Activated T-helper 2 cell treated with anti-CD3 and anti-CD28 coated beads, Interferon-gamma antibody, Interleukin-2, Interleukin-4, amounts not matched to agents 10 μg/mL and 5 μg/mL and 100 μg/mL, durations not matched to agents 14 hours and 24 hours and 36 hours (primary cell): ENCODE results near the gene ZMYND8. TPM values are rescaled to one million over a fixed set of nuclear protein-coding genes. Genes with fewer than 3 reads are reported as not detected.

Experiments used
- DNase-seq: peaks from one replicate; pipeline ENCODE4 v3.0.0; 2021; ENCODE audit warnings: low spot score
- H3K27ac Mint-ChIP-seq: one replicate; pipeline ENCODE4 v1.8.0; 2021; ENCODE audit warnings: mixed read lengths
- H3K27me3 Mint-ChIP-seq: one replicate; pipeline ENCODE4 v1.8.0; 2021; ENCODE audit warnings: low read depth, mixed read lengths
- H3K36me3 Mint-ChIP-seq: one replicate; pipeline ENCODE4 v1.8.0; 2021; ENCODE audit warnings: low read depth, mixed read lengths
- H3K4me1 Mint-ChIP-seq: one replicate; pipeline ENCODE4 v1.8.0; 2021; ENCODE audit warnings: low read depth, mixed read lengths
- H3K4me3 Mint-ChIP-seq: one replicate; pipeline ENCODE4 v1.8.0; 2021; ENCODE audit warnings: low read depth, mild to moderate bottlenecking, moderate library complexity, mixed read lengths
- H3K9me3 Mint-ChIP-seq: one replicate; pipeline ENCODE4 v1.8.0; 2021; ENCODE audit warnings: mixed read lengths
- intact Hi-C: fragments of 100-400 bp; cut with micrococcal nuclease; formaldehyde crosslinking; loops from one replicate; pipeline ENCODE4 v1.15.1; 2023
- total RNA-seq: library from RNA; stranded (reverse); gene quantifications from 2 replicates; pipeline ENCODE4 v1.2.3, GENCODE V29; 2022

Gene ZMYND8
- total RNA-seq, 1 donor from 2014 or later: 46.7 TPM

DNA sequence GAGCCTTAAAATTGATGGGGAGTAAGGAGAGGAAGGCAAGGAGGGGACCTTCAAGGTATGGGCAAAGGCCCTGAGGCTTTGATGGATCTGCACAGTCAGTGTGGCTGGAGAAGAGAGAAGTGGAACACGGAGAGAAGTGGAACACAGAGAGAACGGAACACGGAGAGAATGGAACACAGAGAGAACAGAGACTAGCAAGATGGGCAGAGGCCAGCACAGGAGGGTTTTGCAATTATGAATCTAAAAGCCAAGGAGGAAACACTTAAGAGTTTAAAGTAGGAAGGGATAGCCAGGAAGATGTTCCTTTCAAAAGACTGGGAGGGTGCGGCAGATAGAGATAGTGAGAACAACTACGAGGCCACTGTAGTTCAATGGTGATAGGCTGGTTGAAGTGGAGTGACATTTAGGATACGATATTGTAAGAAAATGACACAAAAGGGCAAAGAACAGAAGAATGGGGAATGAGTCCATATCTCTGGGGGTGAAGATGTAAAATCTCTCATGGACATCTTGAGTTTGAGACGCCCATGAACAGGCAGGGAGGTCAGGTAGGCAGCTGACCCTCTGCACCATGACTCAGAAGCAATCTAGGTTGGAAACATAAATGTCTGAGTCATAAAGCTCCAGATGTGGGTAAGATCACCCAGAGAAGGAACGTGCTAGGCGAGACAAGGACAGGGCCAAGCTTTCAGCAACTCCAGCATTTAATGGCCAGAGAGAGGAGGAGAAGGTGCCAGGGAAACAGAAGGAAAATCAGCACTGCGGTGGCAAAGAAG is 25.4 kb downstream of the ZMYND8 start:
- intact Hi-C loops: loop anchor here (2.0 kb wide), 1 partner anchor 26 kb away; the partner anchor contains the start of gene ZMYND8
- Mint-ChIP-seq H3K4me3 (no peak overlapping the region), H3K4me1 (peaks cover 32% of the 10 kb centered on the region), H3K9me3 (no peaks in the 10 kb centered on the region), H3K27me3 (no peaks in the 10 kb centered on the region), H3K36me3 (peaks cover 52% of the 10 kb centered on the region), H3K27ac (peak overlapping the region; percentile 79)
- no peak for DNase-seq

DNA sequence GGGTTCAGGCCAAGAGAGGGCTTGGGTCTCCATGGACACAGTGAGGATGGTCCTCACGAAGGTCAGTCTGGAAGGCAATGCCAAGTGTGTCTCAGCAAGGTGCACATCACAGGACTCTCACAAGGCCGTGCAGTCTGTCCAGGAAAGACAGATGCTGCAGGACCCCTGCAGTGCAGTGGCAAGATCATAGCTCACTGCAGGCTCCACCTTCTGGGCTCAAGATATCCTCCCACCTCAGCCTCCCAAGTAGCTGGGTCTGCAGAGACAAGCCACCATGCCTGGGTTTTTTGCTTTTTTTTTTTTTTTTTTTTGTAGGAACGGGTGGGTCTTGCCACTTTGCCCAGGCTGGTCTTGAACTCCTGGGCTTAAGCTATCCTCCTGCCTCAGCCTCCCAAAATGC is 26.4 kb downstream of the ZMYND8 start:
- Mint-ChIP-seq H3K4me3 (no peak overlapping the region), H3K36me3 (peaks cover 49% of the 10 kb centered on the region), H3K27me3 (no peaks in the 10 kb centered on the region), H3K4me1 (peaks cover 31% of the 10 kb centered on the region), H3K27ac (peak overlapping the region; percentile 6), H3K9me3 (no peaks in the 10 kb centered on the region)
- intact Hi-C loops: loop anchor here (2.0 kb wide), 1 partner anchor 27 kb away; the partner anchor contains the start of gene ZMYND8
- no peak for DNase-seq

DNA sequence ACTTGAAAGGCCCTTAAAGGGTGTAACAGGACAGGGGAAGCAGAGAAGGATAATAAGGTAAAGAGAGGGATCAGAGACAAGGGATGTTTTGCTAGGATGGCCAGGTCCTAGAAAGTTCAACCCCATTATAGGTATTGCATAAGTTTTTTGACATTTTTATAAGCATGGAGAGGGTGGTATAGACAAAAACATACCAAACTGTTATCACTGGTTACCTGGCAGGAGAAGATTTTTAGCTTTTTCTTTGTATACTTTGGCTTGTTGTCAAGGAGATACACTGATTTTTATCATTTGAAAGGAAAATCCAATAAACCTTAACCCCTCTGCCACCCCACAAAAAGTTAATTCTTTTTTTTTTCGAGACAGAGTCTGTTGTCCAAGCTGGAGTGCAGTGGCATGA is 28.4 kb downstream of the ZMYND8 start:
- no peaks in the 10 kb centered on the region for H3K27me3 Mint-ChIP-seq
- H3K36me3 Mint-ChIP-seq: peaks cover 46% of the 10 kb centered on the region
- H3K9me3 Mint-ChIP-seq: no peaks in the 10 kb centered on the region
- DNase-seq: no peak
- peaks cover 29% of the 10 kb centered on the region for H3K4me1 Mint-ChIP-seq
- intact Hi-C loops: no loop called here
- no peak overlapping the region for H3K27ac Mint-ChIP-seq
- H3K4me3 Mint-ChIP-seq: no peak overlapping the region

DNA sequence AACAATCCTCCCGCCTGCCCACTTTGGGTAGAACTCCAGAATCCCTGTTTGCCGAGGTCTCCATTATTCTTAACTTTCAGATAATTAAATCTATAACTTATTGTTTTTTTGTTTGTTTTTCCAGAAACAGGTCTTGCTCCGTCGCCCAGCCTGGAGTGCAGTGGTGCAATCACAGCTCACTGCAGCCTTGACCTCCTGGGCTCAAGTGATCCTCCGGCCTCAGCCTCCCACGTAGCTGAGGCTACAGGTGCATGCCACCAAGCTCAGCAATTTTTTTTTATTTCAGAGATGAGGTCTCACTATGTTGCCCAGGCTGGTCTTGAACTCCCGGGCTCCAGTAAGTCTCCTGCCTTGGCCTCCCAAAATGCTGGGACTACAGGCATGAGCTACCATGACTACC is 28.8 kb downstream of the ZMYND8 start:
- Mint-ChIP-seq H3K4me3 (no peak overlapping the region), H3K27me3 (no peaks in the 10 kb centered on the region), H3K36me3 (peaks cover 42% of the 10 kb centered on the region), H3K9me3 (no peaks in the 10 kb centered on the region), H3K4me1 (peaks cover 25% of the 10 kb centered on the region), H3K27ac (no peak overlapping the region)
- DNase-seq: no peak
- intact Hi-C loops: no loop called here

DNA sequence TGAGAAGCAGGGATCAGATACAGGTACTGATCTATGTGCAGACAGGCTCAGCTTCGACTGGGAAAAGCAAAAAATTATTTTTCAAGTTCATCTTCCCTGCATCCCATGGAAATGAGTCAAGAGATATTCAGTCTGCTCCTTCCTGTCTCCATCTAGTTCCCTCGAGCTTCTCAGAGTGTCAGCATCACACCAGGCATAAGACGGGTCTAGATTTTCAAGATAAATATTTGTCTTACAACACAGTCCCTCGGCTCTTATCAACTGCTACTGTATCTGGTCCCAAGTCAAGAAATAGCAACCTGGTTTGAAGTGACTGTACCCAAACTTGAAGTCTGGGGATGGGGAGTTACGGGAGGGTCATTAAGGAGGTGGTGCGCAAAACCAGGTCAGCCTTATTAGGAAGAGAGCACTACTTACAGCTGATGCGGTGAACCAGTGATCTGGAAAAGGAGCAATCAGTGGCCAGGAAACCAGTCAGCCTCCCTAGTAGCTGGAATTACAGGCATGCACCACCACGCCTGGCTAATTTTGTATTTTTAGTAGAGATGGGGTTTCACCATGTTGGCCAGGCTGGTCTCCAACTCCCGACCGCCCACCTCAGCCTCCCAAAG is 29.7 kb downstream of the ZMYND8 start:
- intact Hi-C loops: no loop called here
- Mint-ChIP-seq H3K27me3 (no peaks in the 10 kb centered on the region), H3K27ac (no peak overlapping the region), H3K36me3 (peaks cover 36% of the 10 kb centered on the region), H3K4me3 (no peak overlapping the region), H3K4me1 (peaks cover 21% of the 10 kb centered on the region), H3K9me3 (no peaks in the 10 kb centered on the region)
- no peak for DNase-seq

DNA sequence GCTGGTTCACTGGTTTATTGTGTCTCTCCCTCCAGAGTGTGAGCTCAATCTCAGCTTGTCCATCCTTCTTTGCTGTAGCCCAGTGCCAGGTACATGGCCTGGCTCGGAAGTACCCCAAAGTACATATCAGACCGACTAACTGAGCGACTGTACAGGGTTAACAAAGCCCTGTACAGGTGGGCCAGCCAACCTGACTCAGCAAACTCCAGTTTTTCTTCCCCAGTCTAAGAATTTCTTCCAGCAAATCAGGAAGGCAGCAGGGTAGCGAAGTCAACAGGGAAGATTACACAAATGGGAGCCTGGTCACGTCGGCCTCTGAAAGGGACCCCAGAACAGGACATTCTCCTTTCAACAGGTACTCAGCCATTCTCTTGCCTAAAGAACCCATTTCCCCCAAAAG is 31.3 kb downstream of the ZMYND8 start:
- H3K27ac Mint-ChIP-seq: no peak overlapping the region
- DNase-seq: no peak
- H3K4me3 Mint-ChIP-seq: no peak overlapping the region
- H3K4me1 Mint-ChIP-seq: peaks cover 19% of the 10 kb centered on the region
- peaks cover 26% of the 10 kb centered on the region for H3K36me3 Mint-ChIP-seq
- H3K9me3 Mint-ChIP-seq: no peaks in the 10 kb centered on the region
- no peaks in the 10 kb centered on the region for H3K27me3 Mint-ChIP-seq
- intact Hi-C loops: no loop called here

DNA sequence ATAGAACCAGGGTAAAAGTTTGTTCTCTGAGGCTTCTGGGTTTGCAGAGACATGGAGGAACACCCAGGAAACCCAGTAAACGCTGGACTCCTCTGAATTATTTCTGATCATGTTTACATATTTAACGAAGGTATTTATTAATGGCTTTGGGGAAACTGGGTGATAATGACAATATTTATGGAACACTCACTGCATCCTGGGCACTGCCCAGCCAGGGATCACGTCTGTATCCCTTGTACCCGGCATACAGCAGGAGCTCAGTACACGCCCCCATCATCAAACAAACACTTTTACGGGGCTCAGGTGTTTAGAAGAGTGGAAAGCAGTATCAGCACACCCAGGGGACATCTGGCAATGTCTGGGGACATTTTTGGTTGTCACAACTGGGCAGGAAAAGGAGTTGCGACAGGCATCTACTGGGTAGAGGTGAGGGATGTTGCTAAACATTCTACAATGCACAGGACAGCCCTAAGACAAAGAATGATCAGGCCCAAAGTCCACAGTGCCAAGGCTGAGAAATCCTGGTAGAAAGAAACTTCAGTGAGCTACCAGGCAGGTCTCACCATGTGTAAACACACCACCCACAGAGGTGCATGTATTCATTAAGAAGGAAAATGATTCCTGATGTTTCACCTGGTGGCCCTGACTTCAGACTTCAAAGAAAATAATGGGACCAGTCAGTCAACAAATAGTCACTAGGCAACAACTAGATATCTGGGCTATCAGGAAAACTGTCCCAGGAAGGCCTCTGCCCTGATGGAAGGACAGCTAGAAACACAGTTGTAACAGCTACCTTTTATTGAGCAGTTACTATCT is 35.3 kb downstream of the ZMYND8 start:
- no peak for DNase-seq
- Mint-ChIP-seq H3K27ac (peak overlapping the region; percentile 49), H3K4me1 (peaks cover 43% of the 10 kb centered on the region), H3K9me3 (no peaks in the 10 kb centered on the region), H3K36me3 (peaks cover 12% of the 10 kb centered on the region), H3K4me3 (no peak overlapping the region), H3K27me3 (no peaks in the 10 kb centered on the region)
- intact Hi-C loops: no loop called here

DNA sequence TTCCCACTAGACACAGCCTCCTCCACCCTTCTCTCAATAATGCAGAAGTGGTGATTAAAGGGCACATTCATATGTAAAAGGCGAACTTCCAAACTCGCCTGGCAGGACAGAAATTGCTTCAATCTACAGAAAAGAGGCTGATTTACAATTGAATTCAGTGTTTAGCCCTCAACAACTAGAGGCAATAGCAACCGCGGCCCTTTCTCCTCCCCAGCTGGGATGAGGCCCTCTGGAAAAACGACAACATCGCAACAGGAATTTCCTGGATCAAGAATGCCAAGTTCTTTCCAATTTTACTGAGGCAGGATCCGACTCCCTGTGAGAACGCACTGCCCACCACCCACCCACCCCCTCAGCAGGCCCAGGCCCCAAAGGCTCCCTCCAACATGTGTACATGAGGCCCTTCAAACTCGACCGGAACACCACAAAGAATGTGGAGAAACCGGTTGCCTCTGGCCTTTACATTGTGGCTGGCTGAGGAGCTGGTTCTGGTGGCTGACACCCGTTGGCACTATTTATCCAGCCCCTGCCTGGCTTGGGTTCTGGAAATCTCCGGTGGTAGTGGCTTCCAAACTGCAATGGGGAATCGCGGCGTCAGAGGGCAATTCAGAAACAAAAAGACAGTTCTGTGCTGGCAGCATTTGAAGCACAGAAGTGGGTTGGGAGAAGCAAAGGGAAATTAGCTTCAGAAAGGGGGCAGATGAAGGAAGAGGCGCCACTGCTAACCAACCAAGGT is 36.8 kb downstream of the ZMYND8 start:
- no peak for DNase-seq
- intact Hi-C loops: loop anchor here (5.0 kb wide), 1 partner anchor 63 kb away; no protein-coding TSS in a partner anchor
- Mint-ChIP-seq H3K9me3 (no peaks in the 10 kb centered on the region), H3K27me3 (no peaks in the 10 kb centered on the region), H3K4me3 (no peak overlapping the region), H3K27ac (peak overlapping the region; percentile 87), H3K36me3 (peaks cover 17% of the 10 kb centered on the region), H3K4me1 (peaks cover 48% of the 10 kb centered on the region)

DNA sequence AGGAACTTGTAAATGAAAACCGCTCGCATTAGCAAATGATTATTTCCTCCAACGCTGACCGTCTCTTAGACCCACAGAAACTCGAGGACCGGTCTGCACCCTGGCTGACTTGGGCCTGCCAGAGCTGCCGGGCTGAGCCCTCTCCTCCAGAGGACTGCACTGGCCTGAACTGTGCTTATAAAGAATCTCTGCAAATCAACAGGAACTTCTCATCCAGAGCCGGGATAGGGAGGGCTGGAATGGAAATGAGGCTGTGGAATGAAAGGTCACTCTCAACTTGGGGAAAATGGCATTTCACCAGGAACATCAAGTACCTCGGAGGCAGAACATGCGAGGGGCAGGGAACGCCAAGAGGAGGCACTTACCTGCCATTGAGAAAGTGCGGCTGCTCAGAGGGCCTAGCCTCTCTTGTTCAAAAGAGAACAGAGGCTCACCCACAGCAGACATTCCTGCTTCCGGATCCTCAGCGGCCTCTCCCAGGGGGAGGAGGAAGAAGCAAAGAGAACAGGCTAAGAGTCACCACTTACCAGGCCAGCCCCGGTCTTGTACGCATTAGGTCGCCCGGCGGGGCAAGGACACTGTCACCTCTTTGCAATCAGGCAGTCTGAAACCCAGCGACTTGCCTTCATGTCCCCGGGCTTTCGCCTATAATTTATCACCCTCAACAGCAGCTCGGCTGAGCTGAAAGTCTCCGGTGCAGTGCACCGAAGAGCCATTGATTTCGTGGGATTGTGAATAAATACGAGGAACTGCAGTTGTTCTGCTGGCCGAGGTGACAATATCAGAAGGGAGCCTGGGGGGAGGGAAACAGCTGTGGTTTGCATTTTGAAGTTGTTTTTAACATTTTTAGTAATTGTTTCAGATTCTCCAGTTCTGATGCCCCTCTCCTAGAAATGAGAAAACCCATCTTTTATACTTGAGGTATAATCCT is 37.6 kb downstream of the ZMYND8 start:
- intact Hi-C loops: loop anchor here (5.0 kb wide), 1 partner anchor 63 kb away; no protein-coding TSS in a partner anchor
- peak; percentile 9 for DNase-seq
- Mint-ChIP-seq H3K36me3 (peaks cover 17% of the 10 kb centered on the region), H3K4me1 (peaks cover 48% of the 10 kb centered on the region), H3K27ac (peak overlapping the region; percentile 87), H3K4me3 (peak overlapping the region; percentile 33), H3K9me3 (no peaks in the 10 kb centered on the region), H3K27me3 (no peaks in the 10 kb centered on the region)

DNA sequence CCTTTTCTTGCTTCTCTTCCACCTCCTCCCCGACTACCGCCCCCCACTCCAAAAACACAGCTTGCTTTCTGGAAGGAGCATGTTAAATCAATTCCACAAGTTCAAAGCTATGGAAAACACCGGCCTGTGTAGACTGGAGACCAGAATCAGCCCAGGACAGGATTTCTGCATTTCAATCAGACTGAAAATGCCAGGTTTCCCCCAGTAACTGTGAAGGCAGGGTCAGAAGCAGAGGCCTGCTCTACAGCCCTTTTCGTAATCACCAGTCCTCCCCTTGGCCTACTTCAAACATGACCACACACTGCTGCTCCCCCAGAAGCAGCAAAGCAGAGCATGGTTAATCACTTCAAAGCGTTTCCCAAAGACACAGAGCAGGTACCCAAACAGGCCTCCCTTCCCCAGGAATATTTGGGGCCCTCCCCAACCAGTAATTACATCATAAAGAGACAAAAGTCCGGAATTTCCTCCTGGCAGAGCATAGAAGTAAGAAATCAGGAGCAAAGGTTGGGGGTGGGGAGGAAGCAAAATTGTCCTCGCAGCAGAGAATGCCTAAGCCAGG is 38.4 kb downstream of the ZMYND8 start:
- intact Hi-C loops: loop anchor here (5.0 kb wide), 1 partner anchor 64 kb away; no protein-coding TSS in a partner anchor
- peak overlapping the region; percentile 40 for H3K4me3 Mint-ChIP-seq
- H3K4me1 Mint-ChIP-seq: peaks cover 48% of the 10 kb centered on the region
- H3K9me3 Mint-ChIP-seq: no peaks in the 10 kb centered on the region
- H3K27me3 Mint-ChIP-seq: no peaks in the 10 kb centered on the region
- peak overlapping the region; percentile 87 for H3K27ac Mint-ChIP-seq
- DNase-seq: no peak
- H3K36me3 Mint-ChIP-seq: peaks cover 17% of the 10 kb centered on the region

DNA sequence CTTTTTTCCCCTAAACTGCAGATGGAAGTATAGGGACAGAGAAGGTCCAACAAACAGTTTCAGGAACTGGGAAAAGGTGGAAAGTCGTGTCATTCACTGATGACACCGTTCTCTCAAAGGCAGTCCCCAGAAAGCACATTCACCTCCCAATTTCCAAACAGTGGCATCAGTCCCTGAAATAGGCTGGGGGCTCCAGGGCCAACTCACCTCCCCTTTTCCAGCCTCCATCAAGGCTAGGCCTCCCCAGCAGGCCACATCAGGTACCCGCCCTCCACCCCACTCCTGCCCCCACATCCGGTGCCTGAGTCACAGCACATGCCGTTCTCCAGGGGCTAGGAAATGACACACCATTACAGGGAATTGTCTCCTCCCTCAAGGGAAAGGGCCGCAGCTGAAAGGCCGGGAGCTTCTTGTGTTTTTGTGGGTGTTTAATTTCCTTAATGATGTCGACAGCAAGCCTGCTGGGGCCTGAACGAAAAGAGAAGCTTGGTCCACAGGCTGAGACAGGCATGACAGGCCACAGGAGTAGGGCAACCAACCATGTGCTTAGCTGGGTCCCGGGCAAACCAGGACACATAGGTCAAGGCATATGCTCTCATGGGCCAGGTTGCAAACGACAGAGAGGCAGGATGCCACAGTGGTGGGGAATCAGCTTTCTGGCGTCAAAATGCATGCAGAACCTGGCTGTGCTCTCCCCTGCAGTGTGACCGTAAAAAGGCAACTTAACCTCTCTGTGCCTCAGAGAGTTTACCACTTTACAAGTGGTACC is 39.2 kb downstream of the ZMYND8 start:
- Mint-ChIP-seq H3K27me3 (no peaks in the 10 kb centered on the region), H3K9me3 (no peaks in the 10 kb centered on the region), H3K4me3 (no peak overlapping the region), H3K27ac (peak overlapping the region; percentile 87), H3K4me1 (peaks cover 51% of the 10 kb centered on the region), H3K36me3 (peaks cover 21% of the 10 kb centered on the region)
- intact Hi-C loops: loop anchor here (2.0 to 5.0 kb wide), 3 partner anchors 39 to 65 kb away; partner anchors contain the start of gene ZMYND8
- DNase-seq: peak; percentile 38
